CD4-positive, alpha-beta T cell treated with Interleukin-2 at 100 ng/mL for 4 hours (primary cell): ENCODE results near the gene JADE2.

Source experiments
- DNase-seq: peaks from one replicate; pipeline ENCODE4 v3.0.0-alpha.2; 2020; ENCODE audit warnings: low spot score

Gene JADE2

GRCh38 chr5:134570365-134570758, 44.9 kb downstream of the JADE2 start:
- DNase-seq: no peak

DNA sequence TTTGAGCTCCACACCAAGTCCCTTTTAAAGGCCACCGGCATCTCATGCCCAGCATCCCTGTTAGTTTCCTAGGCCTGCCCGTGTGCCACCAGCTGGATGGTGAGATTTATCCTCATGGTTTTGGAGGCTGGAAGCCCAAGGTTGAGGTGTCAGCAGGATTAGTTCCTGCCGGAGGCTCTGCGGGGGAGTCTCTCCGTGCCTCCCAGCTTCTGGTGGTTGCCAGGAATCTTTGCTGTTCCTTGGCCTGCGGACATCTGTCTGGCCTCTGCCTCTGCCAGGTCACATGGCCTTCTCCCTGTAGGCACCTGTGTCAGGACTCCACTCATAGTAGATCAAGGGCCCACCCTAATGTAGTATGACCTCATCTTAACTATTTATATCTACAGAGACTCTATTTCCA, 45.4 kb downstream of the JADE2 start:
- DNase-seq: no peak

DNA sequence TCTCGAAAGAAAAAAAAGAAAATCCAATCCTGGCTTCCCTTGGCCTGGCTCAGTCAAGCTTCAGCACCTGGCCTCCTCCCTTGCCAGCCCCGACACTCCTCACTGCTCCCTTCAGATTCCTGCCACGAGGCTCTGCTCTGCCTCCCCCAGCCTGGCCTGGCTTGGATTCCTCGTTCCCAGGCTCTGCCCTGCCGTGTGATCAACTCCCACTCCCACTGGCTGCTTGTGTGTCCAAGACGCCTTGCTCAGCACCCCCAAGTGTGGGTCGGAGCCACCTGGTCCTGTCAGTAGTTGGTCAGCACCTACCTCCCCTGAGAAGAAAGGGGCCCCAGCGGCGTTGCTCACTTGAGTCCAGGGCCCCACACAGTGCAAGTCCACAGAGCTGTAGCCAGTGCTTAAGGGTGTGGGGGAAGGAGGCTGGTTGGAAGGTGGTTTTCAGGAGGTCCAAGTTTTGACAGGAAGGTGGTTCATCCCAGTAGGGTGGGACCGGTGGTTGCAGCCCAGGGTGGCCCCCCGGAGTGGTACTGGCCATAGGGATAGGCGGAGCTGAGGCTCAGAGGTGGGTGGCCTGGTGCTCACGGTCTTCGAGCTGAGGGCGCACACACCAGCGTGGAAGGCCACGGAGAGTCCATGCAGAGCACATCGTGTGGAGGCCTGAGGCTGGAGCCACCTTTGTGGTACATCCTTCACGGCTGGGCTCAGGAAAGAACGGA, 46.4 kb downstream of the JADE2 start:
- DNase-seq: no peak

DNA sequence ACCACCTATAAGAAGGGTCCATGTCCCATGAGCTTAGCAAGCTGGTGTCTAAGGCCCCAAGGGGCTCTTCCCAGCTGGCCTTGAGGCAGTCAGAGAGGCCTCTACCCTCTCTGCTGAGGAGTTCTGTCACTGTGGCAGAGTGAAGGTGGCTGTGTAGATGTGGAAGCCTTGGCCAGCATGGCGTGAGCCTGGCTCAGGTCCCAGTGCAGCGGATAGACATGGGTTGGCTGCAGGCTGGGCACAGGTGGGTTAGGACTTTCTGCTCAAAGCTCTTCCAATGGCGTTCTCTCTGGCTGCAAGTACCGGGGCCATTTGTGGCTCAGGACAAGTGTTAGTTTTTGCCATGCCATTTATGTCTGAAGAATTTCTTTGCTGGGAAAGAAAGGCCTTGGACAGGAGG, 47.3 kb downstream of the JADE2 start:
- no peak for DNase-seq

DNA sequence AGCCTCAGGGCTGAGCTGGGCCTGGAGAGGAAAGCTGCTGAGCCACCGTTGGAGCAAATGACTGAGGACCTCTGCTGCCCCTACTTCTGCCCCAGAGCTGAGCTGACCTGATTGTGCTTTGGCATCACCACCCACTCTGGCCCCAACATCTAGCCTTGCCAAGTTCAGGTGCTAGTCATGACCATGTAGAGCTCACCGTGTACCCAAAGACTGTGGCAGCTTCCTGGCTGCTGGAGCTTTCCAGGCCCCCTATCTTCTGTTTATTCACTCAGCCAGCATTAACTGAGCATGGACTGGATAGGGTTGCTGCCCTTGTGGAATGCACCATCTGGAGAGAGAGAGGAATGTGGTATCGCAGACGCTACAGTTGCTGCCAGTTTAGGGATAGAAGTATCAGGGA, 49.1 kb downstream of the JADE2 start:
- no peak for DNase-seq

DNA sequence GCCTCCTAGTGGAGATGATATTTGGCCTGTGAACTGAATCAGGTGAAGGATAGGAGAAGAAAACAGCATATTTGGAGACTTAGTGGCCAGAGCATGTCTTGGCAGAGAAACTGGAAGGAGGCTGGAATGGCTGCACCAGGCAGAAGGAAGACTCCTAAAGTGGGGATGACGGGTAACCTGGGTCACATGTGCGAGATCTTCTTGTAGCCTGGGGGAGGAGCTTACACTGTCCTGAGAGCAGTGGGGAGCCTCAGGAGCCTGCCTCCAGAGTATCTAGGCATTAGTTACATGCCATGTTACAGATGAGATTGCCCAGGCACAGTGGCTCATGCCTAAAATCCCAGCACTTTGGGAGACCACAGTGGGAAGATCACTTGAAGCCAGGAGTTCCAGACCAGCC, 49.8 kb downstream of the JADE2 start:
- no peak for DNase-seq

DNA sequence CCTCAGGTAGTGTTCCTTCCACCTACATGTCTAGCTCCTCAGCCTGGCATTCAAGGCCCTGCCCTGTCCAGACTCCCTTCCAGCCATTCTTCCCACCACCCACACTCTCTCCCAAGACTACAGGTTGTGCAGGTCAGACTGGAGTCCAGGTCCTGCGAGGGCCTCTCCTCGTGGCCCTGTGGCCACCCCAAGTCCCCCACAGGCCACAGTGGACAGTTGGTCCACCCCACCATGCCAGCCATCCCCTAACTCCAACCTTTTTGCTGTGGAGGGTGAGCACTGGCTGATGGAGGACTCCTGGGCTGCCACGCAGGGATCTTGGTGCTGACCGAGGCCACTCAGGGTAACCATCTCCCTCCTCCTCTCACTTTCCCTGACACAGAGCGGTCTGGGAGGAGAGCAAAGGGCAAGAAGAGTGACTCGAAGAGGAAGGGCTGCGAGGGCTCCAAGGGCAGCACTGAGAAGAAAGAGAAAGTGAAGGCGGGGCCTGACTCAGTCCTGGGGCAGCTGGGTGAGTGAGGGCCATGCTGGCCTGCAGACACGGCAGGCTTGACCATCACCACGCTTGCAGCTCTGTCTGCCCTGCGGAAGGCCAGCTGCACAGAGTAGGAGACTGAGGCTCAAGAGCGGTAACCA, 51.0 kb downstream of the JADE2 start:
- no peak for DNase-seq

GRCh38 chr5:134577022-134577795, 51.7 kb downstream of the JADE2 start:
- no peak for DNase-seq

DNA sequence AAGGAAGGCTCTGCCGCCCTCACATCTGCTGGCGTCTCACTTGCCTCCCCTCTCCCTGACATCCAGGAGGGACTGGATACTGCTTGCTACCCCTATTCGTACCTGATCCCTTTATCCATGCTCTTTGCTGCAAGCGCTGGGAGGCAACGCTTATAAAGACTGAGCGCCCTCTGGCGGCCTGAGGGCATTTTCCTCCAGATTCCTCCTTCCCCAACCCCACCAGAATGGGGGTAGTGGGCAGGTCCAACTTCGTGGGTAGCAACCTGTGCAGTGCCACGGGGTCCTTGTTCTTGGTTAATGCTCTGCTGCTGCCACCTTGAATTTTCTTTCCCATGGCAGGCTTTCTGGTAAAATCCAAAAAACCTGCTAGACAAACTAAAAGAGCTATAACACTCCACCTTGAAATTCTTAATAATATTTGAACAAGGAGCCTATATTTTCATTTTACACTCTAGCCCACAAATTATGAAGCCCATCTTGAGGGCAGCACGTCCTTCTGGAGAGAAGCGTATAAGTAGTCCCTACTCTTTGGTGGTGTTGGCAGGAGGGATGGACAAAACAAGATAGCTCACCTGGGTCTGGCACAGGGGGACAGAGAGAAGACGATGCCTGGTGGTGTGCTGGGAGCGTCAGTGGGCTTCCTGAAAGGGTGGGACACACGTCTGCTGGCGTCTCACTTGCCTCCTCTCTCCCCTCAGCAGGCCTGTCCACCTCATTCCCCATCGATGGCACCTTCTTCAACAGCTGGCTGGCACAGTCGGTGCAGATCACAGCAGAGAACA, 52.5 kb downstream of the JADE2 start:
- DNase-seq: peak; percentile 75

- DNase-seq: no peak
Measured at GRCh38 chr5:134578578-134579283, 53.3 kb downstream of the JADE2 start.

GRCh38 chr5:134579284-134579771, 53.9 kb downstream of the JADE2 start:
- DNase-seq: no peak

DNA sequence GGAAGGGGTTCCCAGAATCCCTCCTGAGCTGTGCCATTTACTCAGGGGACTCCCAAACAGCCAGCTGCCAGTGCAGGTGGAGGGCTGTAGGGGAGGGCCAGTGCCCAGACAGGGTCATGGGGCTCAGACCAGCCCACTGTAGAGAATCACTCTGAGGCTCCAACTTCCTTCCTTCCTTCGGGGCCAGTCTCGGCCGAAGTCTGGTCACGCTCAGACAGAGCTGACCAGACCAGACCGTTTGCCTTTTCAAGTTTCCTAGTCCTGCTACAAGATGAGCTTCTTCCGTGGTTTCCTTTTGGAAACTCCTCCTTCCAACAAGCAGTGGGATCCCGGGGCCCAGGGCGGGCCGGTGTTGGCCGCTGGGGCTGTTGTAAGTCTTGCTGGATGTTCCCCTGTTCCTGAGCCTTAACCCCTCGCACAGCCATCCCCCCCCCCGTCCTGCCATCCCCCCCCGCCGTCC, 54.6 kb downstream of the JADE2 start:
- DNase-seq: no peak

DNA sequence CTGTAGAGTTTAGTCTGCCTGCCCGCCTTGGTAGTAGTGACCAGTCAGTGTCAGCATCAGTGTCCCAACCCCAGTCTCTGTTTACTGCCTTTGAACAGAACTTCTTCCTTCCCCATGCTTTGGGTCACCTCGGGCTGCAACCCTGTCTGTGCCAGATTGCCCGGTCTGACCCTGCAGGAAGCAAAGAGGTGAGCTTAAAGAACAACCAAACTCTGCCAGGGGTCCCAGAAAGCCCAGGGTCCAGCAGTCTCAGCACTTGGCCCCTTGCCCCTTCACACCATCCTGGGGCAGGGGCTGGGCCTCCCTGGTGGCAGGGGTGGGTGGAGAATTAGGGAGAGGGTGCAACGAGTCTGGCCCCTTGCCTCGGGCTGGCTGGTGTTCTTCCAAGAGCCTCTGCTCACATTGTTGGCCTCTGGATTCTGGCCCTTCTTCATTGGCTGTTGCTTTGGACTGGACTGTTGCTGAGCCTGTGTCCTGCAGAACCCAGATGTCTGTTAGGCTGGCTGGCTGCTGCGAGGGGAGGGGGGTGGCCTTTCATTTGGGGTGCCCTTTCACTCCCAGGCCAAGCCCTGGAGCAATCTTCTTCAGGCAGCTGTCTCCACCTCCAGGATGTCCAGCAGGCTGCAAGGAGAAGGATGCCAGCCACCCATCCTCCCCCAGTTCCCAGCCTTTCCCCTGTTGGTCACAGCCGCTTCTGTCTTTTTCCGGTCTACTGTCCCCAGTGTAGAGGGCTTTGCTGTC, 55.9 kb downstream of the JADE2 start:
- no peak for DNase-seq

- DNase-seq: no peak
Measured at GRCh38 chr5:134582281-134582680, 56.8 kb downstream of the JADE2 start.

DNA sequence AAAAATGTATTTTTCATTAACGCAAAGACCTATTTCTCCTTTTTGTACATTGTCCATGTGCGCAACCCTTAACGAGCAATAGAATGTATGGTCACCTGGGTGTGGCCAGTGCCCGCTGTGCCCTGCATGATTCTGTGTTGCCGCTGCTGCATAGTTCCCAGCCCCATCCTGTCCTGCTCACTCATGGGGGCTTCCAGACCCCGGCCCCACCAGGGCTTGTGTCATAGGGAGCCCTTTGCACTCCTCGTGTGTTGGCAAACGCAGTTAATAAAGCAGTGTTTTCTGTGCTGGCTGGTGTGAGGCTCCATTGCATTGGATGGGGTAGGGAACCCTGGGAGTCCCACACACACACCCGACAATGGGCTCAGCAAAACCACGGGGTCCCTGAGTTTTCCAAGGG, 57.5 kb downstream of the JADE2 start:
- DNase-seq: no peak

- no peak for DNase-seq
Measured at GRCh38 chr5:134583766-134584165, 58.3 kb downstream of the JADE2 start.

- no peak for DNase-seq
Measured at GRCh38 chr5:134584662-134585061, 59.2 kb downstream of the JADE2 start.

DNA sequence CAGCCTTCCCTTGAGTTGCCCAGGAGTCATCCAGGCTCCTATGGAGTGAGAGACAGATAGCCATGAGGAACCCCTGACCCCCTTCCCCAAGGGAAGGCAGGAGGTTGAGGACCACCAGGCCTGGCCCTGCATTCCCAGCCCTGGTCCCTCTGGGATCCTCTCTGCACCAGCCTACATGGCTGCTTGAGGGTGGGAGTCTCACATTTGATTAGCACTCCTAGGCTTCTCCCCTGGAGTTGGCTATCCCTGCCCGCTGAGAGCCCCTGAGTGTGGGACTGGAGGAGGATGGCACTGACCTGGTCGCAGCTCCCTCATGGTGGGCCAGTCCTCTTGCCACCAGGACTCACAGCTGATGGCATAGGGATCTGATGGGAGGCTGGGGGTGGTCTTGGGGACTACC, 60.5 kb downstream of the JADE2 start:
- no peak for DNase-seq

- DNase-seq: peak; percentile 82
Measured at GRCh38 chr5:134586866-134587524, 61.5 kb downstream of the JADE2 start.

DNA sequence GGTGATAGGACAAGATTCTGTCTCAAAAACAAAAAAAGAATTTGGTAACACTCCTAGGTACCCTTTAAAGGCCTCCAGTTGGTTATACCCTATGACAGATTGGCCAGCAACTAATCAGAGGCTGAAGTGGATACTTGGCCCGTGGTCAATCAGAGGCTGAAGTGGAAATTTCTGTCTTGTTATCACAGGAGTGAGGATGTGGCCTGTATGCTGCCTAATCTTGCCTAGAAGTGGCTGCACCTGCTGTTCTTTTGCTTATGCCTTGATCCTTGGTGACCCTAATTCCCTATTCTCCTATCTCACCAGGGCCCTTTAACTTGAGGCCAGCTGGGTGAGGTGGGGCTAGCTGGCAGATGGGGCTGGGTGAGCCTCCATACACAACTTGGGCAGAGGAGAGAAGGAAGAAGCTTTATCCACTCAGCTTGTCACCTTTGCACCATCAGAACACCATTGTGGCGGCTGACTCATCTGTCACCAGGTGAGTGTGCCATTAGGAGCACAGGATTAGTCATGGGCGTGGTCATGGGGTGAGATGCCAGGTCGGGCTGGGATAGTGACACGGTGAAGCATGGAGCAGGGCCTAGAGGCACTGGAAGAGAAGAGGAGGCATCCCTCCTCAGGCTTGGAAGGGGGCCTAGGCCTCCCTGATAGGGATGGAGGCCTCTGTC, 65.7 kb downstream of the JADE2 start:
- no peak for DNase-seq
